GM21423 (cell line): ENCODE data around the gene MAPKAPK2.

Experiments
- ATAC-seq: cut with Tn5 transposase; IDR thresholded peaks from one replicate; pipeline ENCODE4 v1.9.1; 2021; ENCODE audit warnings: mild to moderate bottlenecking, moderate library complexity; ENCODE audit not compliant: unreplicated experiment

Gene MAPKAPK2

DNA sequence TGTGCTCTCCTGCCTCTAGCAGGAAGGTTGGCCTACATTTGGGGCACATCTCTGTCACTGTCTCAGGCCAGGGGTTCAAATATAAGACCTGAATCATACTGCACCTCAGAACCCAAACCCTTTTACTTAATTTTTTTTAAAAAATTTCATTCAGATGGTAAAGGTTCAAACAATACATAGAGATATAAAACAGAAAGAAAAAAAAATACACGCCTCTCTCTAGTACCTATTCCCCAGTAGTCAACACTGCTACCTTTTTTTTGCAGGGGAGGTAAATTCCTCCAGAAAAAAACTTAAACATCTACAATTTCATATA lies 32.9 kb downstream of the MAPKAPK2 start:
- no peak for ATAC-seq

DNA sequence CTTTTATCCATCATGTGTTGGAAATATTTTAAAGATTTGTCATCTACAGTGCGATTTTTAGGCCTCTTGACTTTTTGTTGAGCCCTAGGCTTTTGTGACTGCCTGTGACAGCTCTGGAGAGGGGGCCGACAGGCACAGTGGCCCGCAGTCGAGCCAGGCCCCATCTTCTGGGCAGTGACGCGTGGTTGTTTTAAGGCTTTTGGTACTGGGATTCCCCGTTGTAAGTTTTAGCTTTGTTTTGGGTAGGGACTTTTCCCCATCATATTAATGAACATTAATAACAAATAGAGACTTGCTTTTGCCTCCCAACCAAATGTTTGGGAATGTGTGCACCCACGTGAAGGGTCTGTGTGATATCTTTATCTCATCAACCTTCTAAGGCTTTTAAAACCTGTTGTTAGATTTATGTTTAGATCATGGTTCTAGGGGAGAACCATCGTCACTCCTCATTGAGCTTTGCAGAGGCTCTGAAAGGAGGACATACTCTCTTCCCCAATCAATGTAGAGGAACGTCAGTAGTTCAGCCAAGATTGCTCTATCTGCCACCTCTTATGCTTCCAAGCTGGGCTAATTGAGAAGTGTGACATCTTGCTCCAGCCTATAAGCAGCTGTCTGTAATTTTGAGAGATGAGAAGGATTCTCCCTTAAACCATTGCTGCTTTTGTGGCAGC lies 34.6 kb downstream of the MAPKAPK2 start:
- ATAC-seq, result no peak

DNA sequence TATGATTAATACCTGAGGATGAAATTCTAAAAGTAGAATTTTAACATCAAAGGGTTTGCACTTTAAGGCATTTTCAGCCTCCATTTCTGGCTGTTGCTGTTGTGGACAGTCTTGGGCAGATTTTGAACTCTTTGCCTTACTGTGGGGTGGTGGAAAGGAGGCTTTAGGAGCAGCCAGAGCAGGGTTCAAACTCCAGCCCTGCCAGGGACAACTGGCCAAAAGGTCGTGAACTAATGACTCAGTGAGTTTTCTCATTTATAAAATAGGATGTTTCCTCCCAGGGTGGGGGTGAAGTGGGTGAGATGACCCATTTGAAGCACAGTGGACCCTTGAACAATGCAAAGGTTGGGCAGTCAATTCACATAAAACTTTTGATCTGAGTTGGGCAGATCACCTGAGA lies 36.7 kb downstream of the MAPKAPK2 start:
- no peak for ATAC-seq

DNA sequence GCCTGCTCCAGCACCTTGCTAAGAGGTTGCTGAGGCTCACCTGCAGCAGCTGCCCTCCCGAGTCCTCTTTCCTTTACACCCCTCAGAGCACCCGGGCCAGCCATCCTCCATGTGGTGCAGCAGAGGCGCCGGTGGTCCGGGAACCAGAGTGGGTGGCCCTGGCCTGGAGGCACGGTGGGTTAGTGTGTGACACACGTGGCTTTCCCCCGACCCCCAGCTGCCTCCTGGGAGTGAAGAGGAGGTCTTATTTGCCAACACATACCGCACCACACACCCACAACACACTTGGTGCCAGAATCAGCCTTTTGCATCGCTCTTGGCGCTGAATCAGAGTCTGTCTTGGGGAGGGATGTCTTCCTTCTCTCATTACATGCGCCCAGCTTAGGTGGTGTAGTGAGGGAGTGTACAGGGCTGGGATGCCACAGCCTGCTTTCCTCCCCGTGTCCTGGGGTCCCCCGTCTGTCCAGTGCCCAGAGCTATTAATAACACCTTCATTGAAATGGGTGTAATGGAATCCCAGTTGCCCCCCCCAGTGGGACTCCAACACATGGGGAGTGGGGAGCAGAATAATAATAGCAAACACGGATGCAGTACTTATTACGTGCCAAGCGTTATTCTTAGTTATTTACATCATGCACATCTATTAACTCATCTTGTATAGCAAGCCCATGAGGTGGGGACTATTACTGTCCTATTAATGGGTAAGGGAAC lies 38.2 kb downstream of the MAPKAPK2 start:
- no peak for ATAC-seq

DNA sequence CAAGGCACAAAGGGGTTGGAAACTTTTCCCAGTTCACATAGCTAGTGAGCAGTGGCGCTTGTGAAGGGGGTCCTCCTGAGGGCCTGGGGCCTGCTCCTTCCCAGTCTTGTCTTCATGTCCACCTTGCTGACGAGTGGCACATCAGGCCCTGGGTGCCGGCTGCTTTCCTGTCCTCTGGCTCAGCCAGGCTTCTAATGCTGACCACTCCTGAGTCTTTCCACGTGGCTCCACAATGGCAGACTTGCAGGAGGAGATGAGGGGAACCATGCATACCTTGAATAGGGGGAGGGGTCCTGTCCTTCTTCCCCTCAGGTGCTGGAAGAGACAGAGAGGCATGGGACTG lies 38.7 kb downstream of the MAPKAPK2 start:
- ATAC-seq, result no peak

DNA sequence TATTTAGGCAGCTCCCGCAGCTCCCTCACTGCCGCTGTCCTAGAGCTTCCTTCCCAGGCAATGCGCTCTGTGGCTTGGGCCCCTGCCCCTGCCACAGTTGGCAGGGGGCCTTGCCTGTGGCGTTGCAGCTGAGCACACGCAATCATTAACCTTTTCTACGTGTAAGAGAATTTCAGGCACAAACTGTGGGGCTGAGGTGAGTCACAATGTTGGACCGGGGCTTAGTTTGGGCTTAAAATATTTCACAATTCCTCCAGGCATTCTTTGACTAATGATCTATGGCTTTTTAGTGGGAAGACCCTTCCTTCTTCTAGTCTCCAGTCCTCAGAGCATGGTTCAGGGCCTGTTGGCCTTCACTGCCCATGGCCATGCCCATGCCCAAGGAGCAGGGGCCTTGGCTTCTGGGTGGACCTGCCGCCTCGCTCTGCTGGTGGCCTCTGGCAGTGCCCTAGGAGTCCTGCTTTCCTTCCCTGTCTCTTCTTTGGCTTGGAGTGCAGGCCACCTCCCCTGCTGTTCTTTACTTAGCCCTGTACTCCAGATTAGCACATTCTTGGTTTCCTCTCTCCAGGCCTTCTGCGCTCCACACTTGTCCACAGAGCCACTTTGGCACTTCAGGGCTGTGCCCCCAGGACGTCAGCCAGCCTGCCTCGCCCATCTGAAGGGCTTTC lies 39.2 kb downstream of the MAPKAPK2 start:
- no peak for ATAC-seq

DNA sequence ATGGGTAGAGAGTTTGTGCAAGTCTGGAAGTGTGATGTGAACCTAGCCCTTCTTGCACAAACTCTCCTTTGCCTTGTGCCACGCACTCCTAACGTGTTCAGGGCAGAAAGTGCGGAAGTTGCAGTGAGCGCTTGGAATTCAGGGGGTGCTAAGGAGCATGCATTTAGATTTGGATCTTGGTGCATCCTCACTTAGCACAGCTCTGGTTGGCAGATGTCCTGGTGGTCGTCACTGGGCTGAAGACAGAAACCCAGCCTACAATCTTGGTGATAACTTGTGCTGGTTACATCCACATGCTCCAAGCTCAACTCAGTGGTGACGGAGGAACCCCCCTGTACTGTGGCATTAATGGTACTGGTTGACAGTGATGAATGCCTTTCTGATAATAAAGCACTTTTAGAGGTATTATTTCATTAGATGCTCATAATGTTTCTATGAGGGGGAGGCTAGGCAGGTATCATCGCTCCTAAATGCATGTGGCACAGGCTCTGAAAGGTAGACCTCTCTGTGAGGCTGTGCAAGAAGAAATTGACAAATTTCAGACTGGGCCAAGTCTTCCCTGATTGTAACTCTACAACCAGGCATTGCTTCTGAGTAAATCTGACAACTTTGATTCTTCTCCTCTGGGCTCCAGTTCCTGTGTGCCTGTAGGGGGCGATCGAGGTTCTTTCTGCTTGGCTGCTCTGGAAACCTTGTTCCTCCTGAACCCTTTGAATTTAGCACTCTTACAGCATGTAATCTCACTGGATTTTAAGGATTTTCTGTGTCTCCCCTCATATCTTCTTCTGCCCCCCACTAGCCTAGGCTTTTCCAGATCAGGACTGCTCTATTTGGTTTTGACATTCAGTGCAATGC lies 40.6 kb downstream of the MAPKAPK2 start:
- ATAC-seq, result no peak

DNA sequence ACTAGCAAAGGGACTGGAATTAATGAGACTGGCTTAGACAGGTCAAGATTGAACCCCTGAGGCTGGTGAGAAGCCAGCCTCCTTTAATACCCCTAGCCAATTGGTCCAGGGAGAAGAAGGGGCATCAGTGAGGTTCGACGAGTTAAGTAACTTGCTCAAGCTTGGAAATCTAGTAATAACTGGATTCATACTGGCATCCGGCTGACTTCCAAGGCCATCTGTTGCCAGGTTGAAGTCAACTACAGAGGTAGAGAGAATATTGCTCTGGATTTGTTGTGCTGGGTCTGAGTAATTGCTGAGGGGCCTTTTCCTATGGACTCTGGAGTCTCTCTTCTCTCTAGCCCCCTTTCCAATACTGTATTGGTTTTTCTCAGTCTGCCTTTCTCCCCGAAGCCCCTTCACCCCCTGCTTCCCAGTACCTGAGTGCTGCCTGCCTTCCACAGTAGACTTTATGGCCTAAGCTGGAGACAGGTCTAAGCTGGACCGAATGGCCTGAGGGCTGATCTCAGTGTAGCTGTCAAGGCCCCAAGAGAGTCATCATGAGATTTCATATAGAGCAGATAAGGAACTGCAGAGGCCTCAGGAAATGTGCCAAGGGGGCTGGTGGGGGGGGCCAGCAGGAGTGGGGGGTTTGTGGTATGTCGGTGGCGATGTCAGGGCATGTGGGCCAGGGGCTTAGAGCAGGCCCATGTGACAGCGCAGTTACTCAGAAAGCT lies 43.4 kb downstream of the MAPKAPK2 start:
- no peak for ATAC-seq

DNA sequence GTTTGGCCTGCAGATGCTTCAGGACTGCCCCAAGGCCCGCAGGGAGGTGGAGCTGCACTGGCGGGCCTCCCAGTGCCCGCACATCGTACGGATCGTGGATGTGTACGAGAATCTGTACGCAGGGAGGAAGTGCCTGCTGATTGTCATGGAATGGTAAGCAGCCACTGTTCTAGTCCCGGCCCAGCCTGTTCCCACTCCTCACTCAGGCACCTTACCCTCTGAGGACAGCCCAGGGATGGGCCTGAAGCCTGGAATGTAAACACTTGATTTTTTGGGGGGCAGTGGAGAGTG lies 43.9 kb downstream of the MAPKAPK2 start:
- ATAC-seq, result no peak

DNA sequence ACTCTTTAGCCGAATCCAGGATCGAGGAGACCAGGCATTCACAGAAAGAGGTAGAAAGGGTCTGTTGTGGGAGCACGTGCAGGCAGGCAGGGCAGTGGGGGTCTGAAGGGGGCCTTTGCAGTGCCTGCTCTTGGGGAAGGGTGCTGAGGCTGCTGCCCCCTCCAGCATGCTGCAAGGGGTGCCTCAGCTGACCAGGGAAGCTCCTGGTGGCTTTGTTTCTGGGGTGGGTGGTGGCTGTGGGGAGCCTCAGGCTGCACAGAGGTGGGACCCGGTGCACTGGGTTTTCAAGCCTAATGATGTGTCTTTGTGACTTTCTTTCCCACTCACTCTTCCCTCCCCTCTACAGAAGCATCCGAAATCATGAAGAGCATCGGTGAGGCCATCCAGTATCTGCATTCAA lies 44.3 kb downstream of the MAPKAPK2 start:
- no peak for ATAC-seq

DNA sequence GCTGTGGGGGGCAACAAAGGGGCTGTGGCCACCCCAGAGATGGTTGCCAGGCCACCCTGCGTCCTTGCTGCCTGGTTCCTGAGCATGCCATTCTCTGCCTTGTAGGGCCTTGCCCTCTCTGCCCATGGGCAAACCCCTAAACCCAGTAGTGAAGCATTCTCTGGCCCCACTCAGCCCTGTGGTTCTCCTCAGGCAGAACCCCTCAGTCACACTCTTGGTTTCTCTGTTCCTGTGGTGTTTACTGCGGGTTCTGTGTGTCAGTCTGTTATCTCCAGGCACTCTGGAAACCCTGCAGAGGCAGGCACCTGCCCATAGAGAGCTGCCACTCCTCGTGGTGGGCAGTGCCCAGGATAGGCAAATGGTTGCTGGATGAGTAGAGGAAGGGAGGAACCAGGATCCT lies 44.8 kb downstream of the MAPKAPK2 start:
- no peak for ATAC-seq

DNA sequence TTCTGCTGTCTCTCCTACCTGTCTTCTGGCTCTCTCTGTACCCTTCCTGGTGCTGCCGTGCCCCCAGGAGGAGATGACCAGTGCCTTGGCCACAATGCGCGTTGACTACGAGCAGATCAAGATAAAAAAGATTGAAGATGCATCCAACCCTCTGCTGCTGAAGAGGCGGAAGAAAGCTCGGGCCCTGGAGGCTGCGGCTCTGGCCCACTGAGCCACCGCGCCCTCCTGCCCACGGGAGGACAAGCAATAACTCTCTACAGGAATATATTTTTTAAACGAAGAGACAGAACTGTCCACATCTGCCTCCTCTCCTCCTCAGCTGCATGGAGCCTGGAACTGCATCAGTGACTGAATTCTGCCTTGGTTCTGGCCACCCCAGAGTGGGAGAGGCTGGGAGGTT lies 47.8 kb downstream of the MAPKAPK2 start:
- ATAC-seq, result no peak

DNA sequence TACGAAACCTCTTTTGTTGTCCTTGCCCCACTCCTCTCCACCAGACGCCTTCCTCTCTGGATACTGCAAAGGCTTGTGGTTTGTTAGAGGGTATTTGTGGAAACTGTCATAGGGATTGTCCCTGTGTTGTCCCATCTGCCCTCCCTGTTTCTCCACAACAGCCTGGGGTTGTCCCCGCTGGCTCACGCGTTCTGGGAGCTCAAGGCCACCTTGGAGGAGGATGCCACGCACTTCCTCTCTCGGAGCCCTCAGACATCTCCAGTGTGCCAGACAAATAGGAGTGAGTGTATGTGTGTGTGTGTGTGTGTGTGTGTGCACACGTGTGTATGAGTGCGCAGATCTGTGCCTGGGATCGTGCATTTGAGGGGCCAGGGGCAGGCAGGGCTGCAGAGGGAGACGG lies 48.3 kb downstream of the MAPKAPK2 start:
- ATAC-seq, result no peak

DNA sequence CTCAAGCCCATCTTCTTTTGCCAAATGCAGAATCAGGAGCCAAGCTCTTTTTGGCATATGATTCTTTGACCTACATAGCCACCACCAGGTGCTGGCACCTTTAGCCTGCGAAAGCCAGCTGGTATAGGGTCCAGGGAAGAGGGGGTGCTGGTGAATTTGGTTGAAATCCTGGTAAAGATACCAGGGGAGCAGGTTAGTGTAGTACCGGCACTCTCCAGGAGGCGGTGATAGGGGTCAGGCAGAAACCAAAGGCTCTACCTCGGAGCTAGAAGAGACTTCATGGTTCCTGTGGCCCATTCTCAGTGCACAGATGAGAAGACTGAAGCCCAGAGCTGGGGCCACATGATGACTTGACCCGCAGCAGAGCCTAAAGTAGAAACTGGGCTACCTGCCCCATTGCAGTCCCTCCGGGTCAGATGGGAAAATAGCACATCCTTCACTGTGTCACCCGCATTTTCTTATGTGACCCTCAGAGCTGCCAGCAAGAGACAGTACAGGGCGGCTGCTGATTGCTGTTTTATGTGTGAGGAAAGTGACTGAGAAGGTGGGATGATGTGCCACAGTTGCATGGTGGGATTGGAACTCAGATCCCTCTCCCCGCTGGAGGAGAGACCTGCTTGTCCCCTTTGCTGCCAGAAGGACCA lies 49.9 kb downstream of the MAPKAPK2 start:
- ATAC-seq, result no peak

DNA sequence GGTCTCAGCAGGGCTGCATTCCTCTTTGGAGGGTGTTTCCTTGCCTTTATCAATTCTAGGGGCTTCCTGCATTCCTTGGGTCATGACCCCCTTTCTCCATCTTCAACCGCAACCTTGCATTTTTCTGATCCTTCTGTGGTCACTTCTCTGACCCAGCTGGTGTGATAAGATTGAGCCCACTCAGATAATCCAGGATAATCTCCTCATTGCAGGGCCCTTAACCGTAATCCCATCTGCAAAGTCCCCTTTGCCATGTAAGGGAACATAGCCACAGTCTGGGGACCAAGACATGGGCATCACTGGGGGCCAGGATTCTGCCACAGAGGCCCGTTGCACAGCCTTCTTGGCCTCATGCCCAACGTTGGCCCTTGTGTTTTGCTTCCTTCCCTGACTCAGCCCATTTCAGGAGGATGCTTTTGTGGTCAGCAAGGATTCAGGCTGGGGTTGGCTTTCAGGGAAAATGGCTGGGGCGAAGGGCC lies 50.9 kb downstream of the MAPKAPK2 start:
- no peak for ATAC-seq

DNA sequence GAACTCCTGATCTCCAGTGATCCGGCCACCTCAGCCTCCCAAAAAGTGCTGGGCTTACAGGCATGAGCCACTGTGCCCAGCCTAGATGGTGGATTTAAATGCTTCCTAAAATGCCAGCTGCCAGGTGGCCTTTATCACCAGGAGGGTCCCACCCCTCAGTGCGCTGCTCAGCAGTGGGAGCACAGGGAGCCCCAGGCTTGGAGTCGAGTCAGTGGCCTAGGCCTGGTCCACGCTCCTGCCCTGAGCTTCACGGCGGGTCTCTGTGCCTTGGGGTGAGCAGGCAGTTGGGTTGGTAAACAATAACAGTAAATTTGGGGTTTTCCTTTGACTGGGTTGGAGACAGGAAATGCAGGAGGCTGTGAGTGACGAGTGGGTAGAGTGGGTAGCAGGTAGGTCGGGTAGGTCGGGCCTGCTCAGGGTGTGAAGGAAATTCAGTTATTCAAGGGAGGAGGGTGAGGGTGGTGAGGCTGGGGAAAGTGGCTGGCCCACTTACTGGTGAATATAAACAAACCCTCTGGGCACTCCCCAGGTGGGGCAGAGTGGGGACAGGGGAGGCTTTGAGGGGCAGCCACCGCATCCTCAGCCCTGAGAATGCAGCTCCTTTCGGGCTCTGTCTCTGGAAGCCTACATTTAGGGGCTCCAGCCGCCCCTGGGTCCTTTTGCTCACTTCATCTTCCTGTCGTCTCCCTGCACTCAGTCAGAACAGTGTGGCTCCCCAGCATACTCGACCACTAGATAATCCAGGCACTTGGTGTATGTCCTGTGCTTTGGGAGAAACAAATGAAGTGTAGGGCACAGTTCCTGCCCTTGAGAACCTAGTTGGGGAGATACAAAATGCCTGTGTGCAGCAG lies 52.4 kb downstream of the MAPKAPK2 start:
- no peak for ATAC-seq

DNA sequence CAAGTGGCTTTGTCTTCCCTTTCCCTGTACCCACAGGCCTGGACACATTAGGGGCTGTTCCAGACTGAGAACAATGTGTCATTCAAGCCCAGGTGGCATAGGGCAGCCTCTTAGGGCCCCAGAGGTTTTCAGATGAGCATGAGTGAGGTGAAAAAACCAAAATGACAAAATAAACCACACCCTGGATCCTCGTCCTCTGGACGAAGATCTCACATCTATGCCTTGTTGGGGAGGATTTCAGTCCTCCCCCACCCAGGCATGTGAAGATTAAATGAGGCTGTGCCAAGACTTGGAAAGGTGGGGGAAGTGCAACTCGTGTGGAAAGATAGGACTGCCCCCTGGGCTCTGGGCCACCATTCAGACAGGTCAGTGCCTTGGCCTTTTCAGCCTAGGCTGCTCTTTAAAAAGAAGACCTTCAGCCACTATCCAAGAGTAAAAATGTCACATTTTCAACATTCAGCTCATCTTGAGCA lies 53.1 kb downstream of the MAPKAPK2 start:
- ATAC-seq, result no peak

DNA sequence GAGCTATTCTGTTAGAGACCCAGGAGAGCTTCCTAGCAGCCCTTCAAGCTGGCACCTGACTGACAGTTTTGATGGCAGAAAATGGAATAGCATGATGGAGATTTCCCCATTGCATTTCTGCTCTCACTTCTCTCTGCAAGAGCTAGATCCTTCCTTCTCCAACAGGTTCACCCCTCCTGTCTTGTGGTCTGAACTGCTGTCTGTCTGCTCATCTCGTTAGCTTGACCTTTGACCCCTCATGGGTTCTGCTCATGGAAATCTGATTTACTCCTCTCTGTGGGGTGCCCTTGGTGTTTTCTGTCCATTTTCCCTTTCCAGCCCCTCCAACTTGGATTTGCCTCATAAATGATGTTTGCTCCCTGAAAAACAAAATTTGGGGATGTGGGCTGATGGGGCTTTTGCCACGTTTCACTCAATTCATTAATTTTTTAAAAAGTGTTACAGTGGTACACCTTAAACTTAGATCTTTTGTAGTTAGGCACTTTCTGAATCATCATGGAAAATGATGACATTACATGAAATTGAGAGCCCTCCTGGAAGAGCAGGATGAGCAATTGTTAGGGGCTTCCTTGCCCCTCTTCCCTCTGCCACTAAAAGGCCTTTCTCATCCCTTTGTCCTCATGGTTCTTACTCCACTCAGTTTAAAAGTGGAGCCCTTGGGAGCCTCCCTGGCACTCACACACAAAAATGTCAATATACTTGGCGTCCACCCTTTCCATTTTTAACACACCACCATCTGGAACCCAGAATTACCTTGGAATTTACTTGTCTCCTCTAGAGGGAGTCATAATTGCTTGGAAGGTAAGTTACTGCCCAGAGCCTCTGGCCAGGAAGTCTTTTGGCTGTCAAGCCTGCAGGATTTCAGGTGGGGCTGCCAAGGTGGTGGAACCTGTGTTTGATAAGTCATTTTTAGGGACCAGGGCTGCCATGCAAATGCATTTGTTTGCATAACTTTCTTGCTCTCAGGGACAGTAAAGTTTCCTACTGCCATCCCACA lies 54.0 kb downstream of the MAPKAPK2 start:
- peak; percentile 1 for ATAC-seq
